T-helper 22 cell (primary cell): ENCODE data around the gene NME5.

Source experiments
- DNase-seq: peaks from one replicate; pipeline ENCODE4 v3.0.0-alpha.2; 2020; ENCODE audit warnings: low read depth

Gene NME5

DNA sequence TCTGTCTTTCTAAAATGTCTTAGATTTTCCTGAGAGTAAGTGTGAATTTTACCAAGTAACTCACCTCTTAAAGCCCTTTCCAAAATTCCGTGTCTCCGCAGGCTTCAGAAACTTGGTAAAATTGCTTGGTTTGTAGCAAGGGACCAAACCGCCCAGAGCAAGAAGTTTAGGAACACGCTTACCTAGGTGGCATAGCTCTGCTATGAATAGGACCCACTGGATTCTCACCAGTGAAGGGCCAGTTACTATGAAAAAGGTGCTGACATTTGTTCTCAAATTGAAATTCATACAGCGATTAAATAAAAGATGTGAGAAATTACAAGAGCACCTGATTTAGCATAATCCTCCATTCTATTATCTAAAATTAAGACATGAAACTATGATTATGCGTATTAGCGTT is 6.7 kb downstream of the NME5 start:
- no peak for DNase-seq

- no peak for DNase-seq
These were observed 9.9 kb downstream of the NME5 start for GRCh38 chr5:138129347-138129746.

GRCh38 chr5:138128334-138128733 is 10.9 kb downstream of the NME5 start:
- no peak for DNase-seq

GRCh38 chr5:138115254-138115653 is 24.0 kb downstream of the NME5 start:
- DNase-seq = no peak

DNA sequence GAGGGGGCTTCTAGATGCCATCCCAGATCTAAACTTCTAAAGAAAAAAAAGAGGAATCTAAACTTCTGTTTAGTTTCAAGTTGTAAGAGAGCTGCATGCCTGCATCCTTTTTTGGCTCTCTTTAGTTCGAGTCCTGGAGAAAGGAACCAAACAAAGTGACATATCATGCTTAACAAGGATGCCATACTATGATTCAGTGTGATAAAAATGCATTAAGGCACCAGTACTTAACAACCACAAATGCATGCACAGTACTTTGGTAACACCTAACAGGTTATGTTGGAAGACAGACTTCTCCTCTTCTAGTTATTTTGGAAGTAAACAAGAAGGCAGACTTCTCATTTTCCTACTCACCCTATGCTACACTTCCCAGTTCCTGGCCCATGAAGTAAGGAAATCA is 27.3 kb downstream of the NME5 start:
- no peak for DNase-seq

- no peak for DNase-seq
These were observed 28.0 kb downstream of the NME5 start for GRCh38 chr5:138111181-138111580.

GRCh38 chr5:138110266-138110963 is 28.8 kb downstream of the NME5 start:
- DNase-seq = no peak

- DNase-seq = no peak
These were observed 29.6 kb downstream of the NME5 start for GRCh38 chr5:138109463-138110265.

DNA sequence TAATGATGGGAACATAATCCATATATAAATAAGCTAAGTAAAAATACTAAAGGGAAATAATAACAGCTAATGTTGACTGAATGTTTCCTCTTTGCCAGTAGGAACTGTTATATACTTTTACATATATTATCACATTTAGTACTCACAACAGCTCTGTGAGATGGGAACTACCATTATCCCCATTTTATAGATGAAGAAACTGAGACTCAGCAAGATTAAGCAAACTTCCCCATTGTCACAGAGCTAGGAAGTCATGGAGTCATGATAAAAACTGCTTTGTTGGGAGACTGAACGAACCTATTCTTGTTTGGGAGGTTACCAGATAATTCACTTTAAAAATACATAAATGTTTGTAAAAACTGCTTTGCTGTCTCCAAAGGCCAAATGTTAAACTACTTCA is 32.0 kb downstream of the NME5 start:
- no peak for DNase-seq

DNA sequence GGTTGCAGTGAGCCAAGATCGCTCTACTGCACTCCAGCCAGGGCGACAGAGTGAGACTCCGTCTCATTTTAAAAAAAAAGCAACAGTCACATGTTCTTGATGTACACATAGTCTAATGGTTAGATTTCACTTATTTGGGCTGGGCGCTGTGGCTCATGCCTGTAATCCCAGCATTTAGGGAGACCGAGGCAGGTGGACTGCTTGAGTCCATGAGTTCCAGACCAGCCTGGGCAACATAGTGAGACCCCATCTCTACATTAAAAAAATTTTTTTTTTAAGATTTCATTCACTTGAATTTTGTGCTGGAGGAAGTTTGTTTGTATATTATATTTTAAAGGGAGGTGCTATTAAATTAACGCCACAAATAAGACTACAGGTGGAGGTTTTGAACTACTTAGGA is 33.5 kb downstream of the NME5 start:
- no peak for DNase-seq

- DNase-seq = no peak
These were observed 36.0 kb downstream of the NME5 start for GRCh38 chr5:138103319-138103637.

- DNase-seq = no peak
These were observed 36.5 kb downstream of the NME5 start for GRCh38 chr5:138102454-138103318.

- no peak for DNase-seq
These were observed 42.0 kb downstream of the NME5 start for GRCh38 chr5:138096997-138097828.

DNA sequence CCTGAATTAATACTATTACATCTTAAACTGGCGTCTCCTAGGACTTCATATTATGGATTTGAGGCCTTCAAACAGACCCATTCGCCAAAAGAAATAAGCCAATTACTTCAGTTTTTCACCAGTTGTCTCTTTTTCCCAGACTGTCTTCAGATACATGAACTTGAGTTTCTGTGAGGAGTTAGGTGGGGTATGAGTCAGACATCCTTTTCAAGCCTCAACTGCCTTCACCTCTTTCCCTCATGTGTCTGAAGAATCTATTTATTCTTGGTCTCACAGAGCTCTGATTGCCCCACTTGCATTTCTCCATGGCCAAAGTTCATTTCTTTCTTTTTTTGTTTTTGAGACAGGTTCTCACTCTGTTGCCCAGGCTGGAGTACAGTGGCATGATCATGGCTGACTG is 42.9 kb downstream of the NME5 start:
- no peak for DNase-seq

GRCh38 chr5:138095100-138095907 is 43.9 kb downstream of the NME5 start:
- no peak for DNase-seq

DNA sequence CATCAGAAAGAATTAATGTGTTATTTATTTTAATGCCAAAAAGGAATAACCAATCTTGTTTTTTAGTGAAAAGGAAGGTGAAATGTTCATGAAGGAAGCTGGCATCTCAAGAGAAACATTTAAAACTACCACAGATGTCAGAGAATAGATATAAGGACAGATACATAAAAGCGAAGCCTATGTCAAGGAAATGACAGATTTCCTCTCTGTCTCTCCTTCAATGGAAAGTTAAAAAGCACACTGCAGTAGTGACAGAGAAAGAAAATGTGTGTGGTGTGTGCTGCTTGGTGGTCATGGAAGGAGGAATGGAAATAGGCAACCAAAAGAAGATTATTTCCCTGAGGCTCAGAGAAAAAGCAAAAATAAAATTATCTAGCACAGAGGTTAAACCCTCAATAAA is 46.2 kb downstream of the NME5 start:
- DNase-seq = no peak

DNA sequence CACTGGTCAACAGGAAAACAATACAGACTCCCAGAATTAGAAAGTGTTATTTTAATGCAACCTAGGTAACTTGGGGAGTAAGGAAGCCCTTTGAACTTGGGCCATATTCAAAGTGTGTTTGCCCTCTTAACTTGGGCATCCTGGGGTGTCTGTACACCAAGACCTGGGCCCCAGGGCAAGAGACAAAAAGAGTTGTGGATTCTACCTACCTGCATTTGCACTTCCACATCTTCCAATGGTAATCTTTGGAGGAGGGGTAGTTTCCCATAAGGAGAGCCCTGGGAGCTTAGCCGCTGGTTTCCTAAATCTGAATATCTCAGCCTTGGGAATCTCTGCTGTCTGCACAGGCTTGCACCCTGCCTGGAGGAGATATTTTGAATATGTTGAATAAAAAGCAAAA is 46.9 kb downstream of the NME5 start:
- no peak for DNase-seq

DNA sequence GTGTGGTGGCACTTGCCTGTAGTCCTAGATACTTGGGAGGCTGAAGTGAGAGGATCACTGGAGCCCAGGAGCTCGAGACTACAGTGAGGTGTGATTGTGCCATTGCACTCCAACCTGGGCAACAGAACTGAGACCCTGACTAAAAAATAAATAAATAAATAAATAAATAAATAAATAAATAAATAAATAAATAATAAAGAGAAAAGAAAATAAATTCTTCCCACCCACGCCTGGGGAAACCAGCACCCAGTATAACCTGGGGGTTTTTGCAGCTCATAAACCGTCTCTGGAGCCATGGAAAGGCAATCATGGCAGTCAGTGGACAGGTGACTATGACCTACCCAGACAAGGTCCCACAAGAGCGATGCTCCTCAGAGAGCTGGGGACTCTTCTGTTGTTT is 47.5 kb downstream of the NME5 start:
- DNase-seq = no peak

DNA sequence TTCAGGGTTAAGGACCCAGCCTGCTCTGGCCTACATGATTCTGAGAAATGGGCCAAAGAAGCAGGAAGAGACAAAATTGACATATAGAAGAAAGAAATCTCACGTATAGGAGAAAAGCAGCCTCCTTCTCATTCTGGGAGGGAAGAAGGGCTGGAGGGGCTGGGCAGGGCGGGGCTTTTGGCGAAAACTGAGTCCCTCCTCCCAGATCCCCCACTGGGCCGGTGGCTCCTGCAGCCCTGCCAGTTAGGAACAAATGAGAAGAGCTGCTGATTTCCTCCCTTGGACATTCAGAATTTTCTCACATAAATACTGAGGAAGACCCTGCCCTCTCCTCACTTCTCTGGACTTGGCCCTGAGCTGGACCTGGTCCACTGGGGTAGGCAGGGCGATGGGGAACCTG is 55.5 kb downstream of the NME5 start, which contains the start of gene WNT8A:
WNT8A (plus strand) TSS at position 332 of the 400 bp plus-strand sequence. CDS start 95 bp downstream, outside the sequence.
- no peak for DNase-seq

DNA sequence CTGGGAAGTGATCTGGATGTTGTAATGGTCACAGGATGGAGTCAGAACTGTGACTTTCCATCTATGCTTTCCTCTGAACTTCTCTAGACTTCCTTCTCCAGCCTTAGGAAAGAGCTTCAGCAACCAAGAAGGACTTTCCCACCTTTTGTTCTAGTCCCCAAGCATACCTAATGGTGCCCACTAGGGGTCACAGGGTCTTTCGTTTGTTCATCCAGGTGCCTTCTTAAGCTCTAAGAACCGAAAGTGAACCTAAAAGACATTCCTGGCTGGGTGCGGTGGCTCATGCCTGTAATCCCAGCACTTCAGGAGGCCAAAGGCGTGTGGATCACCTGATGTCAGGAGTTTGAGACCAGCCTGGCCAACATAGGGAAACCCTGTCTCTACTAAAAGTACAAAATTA is 57.2 kb downstream of the NME5 start:
- DNase-seq = no peak
